HepG2 (cell line): ENCODE data around the gene MARF1. TPM values are rescaled to one million over a fixed set of nuclear protein-coding genes. Genes with fewer than 3 reads are reported as not detected.

Experiments used
- BHLHE40 ChIP-seq: IDR thresholded peaks from 2 replicates; pipeline ENCODE4 v1.6.1; 2011; ENCODE audit warnings: low read length, improper control_type of control experiment
- DR1 ChIP-seq: sonication (generic); formaldehyde crosslinking; IDR thresholded peaks from 2 replicates; pipeline ENCODE4 v1.8.0; 2021; ENCODE audit warnings: mild to moderate bottlenecking, missing genetic modification reagents, inconsistent platforms
- FOXM1 ChIP-seq: sonication (generic); formaldehyde crosslinking; IDR thresholded peaks from 2 replicates; pipeline ENCODE4 v1.5.0; 2020; ENCODE audit warnings: missing genetic modification reagents
- GFI1 ChIP-seq: sonication (generic); formaldehyde crosslinking; IDR thresholded peaks from 2 replicates; pipeline ENCODE4 v1.5.0; 2020; ENCODE audit warnings: missing genetic modification reagents, mild to moderate bottlenecking, borderline replicate concordance
- MTF2 ChIP-seq: sonication (generic); formaldehyde crosslinking; IDR thresholded peaks from 2 replicates; pipeline ENCODE4 v1.5.0; 2020; ENCODE audit warnings: missing genetic modification reagents, borderline replicate concordance
- NAIF1 ChIP-seq: sonication (generic); formaldehyde crosslinking; IDR thresholded peaks from 2 replicates; pipeline ENCODE4 v1.5.0; 2020; ENCODE audit warnings: mild to moderate bottlenecking, missing genetic modification reagents, borderline replicate concordance
- RORA ChIP-seq: sonication (generic); formaldehyde crosslinking; IDR thresholded peaks from 2 replicates; pipeline ENCODE4 v1.5.0; 2020; ENCODE audit warnings: mild to moderate bottlenecking, missing genetic modification reagents, moderate library complexity
- SMARCE1 ChIP-seq: fragments of 450-650 bp; IDR thresholded peaks from 2 replicates; pipeline ENCODE4 v1.6.1; 2017; ENCODE audit warnings: borderline replicate concordance
- SRSF1 ChIP-seq: fragments of 200-400 bp; formaldehyde crosslinking; optimal IDR thresholded peaks from 2 replicates; pipeline ENCODE3; 2017; ENCODE audit warnings: mild to moderate bottlenecking, low read depth, low read length, moderate library complexity
- TOPORS ChIP-seq: sonication (generic); formaldehyde crosslinking; IDR thresholded peaks from 2 replicates; pipeline ENCODE4 v1.8.0; 2023; ENCODE audit warnings: mild to moderate bottlenecking, missing genetic modification reagents
- U2AF1 ChIP-seq: fragments of 200-400 bp; formaldehyde crosslinking; optimal IDR thresholded peaks from 2 replicates; pipeline ENCODE3; 2017; ENCODE audit warnings: mild to moderate bottlenecking, low read depth, low read length
- ZNF44 ChIP-seq: sonication (generic); formaldehyde crosslinking; IDR thresholded peaks from 2 replicates; pipeline ENCODE4 v1.5.1; 2020; ENCODE audit warnings: mild to moderate bottlenecking, missing genetic modification reagents
- polyA plus RNA-seq, 8 experiments: library from polyadenylated mRNA; depleted of rRNA in 3 of 8; stranded (reverse) in 7 of 8; unstranded in 1 of 8; fragments of >200 nt; fragmentation: Illumina TruSeq in 4 of 8; extraction: Trizol in 4 of 8; gene quantifications; 2 replicates each; pipeline versions ENCODE4 v1.2.1 to v1.2.3, GENCODE V29; 2011 to 2016; ENCODE audit warnings: low read depth in 4 of 8, missing spikeins in 1 of 8, mixed read lengths in 1 of 8; ENCODE audit not compliant: insufficient read depth in 1 of 8
- total RNA-seq, 5 experiments: library from RNA; depleted of rRNA; stranded (reverse); fragments of >200 nt; fragmentation: Illumina TruSeq; extraction: Trizol; gene quantifications; 2 replicates each; pipeline ENCODE4 v1.2.3, GENCODE V29; 2016; ENCODE audit warnings: low read depth in 1 of 5
- TF ChIP-seq, protein P1 (sequence below): sonication (generic); formaldehyde crosslinking; IDR thresholded peaks from 2 replicates; pipeline ENCODE4 v1.4.0; 2020; ENCODE audit warnings: missing genetic modification reagents, mild to moderate bottlenecking, borderline replicate concordance
- TF ChIP-seq, protein P2 (sequence below): sonication (generic); formaldehyde crosslinking; IDR thresholded peaks from 2 replicates; pipeline ENCODE4 v1.9.0; 2021; ENCODE audit warnings: missing genetic modification reagents, borderline replicate concordance
- TF ChIP-seq, protein P3 (sequence below): sonication (generic); formaldehyde crosslinking; IDR thresholded peaks from 2 replicates; pipeline ENCODE4 v1.5.0; 2020; ENCODE audit warnings: mild to moderate bottlenecking, missing genetic modification reagents, moderate library complexity
- TF ChIP-seq, protein P4 (sequence below): sonication (generic); formaldehyde crosslinking; IDR thresholded peaks from 2 replicates; pipeline ENCODE4 v1.4.0; 2020; ENCODE audit warnings: missing genetic modification reagents; ENCODE audit errors: not compliant biosample characterization
- TF ChIP-seq, protein P5 (sequence below): sonication (generic); formaldehyde crosslinking; IDR thresholded peaks from 2 replicates; pipeline ENCODE4 v1.4.0; 2020; ENCODE audit warnings: mild to moderate bottlenecking, missing genetic modification reagents
- TF ChIP-seq, protein P6 (sequence below): IDR thresholded peaks from 2 replicates; pipeline ENCODE4 v1.6.1; 2016; ENCODE audit warnings: control low read depth

Gene MARF1
- total and polyA plus RNA-seq, 2 of the 13 experiments (the other 11 are each of a cell fraction or from before 2014, with no cell fraction given) = 8.7 to 20.7 TPM

DNA sequence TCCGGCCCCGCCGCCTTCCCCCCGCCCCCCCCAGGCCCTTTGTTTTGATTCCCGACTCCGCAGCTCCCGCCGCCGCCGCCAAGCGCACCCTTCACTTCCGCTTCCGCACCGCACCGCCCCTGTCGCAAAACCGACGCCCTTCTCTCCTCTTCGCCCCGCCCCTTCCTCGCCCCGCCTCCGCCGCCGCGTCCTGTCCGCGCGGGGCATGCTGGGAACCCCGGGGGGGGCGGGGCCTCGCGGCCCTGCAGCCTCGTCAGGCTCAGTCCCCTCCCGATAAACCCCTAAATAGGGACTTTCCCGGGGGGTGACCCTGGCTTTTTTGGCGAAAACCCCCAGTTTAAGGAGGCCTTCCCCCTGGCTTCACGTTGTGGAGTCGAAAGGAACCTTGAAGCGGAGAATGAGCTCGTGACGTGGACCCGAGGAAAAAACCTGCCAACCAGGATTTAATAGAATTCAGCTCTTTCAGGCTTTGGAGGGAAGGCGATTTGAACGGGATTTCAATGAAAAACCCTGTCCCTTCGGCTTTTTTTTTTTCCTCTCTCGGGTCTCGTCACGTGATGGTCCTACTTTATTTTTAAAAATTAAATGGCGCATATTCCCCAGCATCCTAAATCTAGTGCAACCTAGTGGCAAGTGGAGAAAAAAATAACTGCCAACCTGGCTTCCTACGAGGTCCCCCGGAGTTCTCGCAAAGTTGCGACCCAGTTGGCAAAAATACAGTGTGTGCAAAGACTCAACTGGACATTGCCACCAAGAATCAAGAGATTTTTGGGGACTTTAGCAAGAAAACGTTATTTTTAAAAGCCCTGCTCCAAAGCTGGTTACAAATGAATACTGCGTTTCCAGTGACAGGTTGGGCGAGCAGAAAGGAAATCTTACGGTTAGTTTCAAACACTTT is at the start of gene MARF1 (continued):
- TF ChIP-seq DR1 (CRISPR knock-in tag) (peak; percentile 51; the same call in 1 of the 2 replicates), BHLHE40 (peak; percentile 55; the same call in 1 of the 2 replicates), SMARCE1 (no peak), TOPORS (peak; percentile 83), GFI1 (CRISPR knock-in tag) (peak; percentile 7; the same call in 1 of the 2 replicates), SRSF1 (peak; percentile 21), FOXM1 (peak; percentile 82; the same call in 1 of the 2 replicates), U2AF1 (peak; percentile 93), NAIF1 (CRISPR knock-in tag) (peak; percentile 83; the same call in 1 of the 2 replicates), ZNF44 (CRISPR knock-in tag) (no peak), RORA (CRISPR knock-in tag) (no peak), MTF2 (CRISPR knock-in tag) (0 out of 2 replicates have a peak, but pooled peaks have one; percentile 41)
- TF ChIP-seq, protein P1, sequence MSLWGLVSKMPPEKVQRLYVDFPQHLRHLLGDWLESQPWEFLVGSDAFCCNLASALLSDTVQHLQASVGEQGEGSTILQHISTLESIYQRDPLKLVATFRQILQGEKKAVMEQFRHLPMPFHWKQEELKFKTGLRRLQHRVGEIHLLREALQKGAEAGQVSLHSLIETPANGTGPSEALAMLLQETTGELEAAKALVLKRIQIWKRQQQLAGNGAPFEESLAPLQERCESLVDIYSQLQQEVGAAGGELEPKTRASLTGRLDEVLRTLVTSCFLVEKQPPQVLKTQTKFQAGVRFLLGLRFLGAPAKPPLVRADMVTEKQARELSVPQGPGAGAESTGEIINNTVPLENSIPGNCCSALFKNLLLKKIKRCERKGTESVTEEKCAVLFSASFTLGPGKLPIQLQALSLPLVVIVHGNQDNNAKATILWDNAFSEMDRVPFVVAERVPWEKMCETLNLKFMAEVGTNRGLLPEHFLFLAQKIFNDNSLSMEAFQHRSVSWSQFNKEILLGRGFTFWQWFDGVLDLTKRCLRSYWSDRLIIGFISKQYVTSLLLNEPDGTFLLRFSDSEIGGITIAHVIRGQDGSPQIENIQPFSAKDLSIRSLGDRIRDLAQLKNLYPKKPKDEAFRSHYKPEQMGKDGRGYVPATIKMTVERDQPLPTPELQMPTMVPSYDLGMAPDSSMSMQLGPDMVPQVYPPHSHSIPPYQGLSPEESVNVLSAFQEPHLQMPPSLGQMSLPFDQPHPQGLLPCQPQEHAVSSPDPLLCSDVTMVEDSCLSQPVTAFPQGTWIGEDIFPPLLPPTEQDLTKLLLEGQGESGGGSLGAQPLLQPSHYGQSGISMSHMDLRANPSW (CRISPR knock-in tag) = 0 out of 2 replicates have a peak, but pooled peaks have one; percentile 38
- TF ChIP-seq, protein P2, sequence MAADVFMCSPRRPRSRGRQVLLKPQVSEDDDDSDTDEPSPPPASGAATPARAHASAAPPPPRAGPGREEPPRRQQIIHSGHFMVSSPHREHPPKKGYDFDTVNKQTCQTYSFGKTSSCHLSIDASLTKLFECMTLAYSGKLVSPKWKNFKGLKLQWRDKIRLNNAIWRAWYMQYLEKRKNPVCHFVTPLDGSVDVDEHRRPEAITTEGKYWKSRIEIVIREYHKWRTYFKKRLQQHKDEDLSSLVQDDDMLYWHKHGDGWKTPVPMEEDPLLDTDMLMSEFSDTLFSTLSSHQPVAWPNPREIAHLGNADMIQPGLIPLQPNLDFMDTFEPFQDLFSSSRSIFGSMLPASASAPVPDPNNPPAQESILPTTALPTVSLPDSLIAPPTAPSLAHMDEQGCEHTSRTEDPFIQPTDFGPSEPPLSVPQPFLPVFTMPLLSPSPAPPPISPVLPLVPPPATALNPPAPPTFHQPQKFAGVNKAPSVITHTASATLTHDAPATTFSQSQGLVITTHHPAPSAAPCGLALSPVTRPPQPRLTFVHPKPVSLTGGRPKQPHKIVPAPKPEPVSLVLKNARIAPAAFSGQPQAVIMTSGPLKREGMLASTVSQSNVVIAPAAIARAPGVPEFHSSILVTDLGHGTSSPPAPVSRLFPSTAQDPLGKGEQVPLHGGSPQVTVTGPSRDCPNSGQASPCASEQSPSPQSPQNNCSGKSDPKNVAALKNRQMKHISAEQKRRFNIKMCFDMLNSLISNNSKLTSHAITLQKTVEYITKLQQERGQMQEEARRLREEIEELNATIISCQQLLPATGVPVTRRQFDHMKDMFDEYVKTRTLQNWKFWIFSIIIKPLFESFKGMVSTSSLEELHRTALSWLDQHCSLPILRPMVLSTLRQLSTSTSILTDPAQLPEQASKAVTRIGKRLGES (CRISPR knock-in tag) = peak; percentile 46
- TF ChIP-seq, protein P3, sequence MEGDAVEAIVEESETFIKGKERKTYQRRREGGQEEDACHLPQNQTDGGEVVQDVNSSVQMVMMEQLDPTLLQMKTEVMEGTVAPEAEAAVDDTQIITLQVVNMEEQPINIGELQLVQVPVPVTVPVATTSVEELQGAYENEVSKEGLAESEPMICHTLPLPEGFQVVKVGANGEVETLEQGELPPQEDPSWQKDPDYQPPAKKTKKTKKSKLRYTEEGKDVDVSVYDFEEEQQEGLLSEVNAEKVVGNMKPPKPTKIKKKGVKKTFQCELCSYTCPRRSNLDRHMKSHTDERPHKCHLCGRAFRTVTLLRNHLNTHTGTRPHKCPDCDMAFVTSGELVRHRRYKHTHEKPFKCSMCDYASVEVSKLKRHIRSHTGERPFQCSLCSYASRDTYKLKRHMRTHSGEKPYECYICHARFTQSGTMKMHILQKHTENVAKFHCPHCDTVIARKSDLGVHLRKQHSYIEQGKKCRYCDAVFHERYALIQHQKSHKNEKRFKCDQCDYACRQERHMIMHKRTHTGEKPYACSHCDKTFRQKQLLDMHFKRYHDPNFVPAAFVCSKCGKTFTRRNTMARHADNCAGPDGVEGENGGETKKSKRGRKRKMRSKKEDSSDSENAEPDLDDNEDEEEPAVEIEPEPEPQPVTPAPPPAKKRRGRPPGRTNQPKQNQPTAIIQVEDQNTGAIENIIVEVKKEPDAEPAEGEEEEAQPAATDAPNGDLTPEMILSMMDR (CRISPR knock-in tag) = peak; percentile 60
- TF ChIP-seq, protein P4, sequence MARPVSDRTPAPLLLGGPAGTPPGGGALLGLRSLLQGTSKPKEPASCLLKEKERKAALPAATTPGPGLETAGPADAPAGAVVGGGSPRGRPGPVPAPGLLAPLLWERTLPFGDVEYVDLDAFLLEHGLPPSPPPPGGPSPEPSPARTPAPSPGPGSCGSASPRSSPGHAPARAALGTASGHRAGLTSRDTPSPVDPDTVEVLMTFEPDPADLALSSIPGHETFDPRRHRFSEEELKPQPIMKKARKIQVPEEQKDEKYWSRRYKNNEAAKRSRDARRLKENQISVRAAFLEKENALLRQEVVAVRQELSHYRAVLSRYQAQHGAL (CRISPR knock-in tag) = peak; percentile 32
- TF ChIP-seq, protein P5, sequence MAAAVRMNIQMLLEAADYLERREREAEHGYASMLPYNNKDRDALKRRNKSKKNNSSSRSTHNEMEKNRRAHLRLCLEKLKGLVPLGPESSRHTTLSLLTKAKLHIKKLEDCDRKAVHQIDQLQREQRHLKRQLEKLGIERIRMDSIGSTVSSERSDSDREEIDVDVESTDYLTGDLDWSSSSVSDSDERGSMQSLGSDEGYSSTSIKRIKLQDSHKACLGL = peak; percentile 71
- TF ChIP-seq, protein P6, sequence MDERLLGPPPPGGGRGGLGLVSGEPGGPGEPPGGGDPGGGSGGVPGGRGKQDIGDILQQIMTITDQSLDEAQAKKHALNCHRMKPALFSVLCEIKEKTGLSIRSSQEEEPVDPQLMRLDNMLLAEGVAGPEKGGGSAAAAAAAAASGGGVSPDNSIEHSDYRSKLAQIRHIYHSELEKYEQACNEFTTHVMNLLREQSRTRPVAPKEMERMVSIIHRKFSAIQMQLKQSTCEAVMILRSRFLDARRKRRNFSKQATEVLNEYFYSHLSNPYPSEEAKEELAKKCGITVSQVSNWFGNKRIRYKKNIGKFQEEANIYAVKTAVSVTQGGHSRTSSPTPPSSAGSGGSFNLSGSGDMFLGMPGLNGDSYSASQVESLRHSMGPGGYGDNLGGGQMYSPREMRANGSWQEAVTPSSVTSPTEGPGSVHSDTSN (CRISPR knock-in tag) = 0 out of 2 replicates have a peak, but pooled peaks have one; percentile 43
